ENCODE measurements around the gene FOXI3.
"Not testable (repeated sequence)": the region's sequence is repeated elsewhere in the genome, so short reads cannot be mapped to it uniquely, and the experiment has no call there.

The FOXI3 gene

GRCh38 chr2:88437010-88437409, 15.5 kb downstream of the FOXI3 start:
- DNase-seq, result no peak

GRCh38 chr2:88429929-88430328, 22.6 kb downstream of the FOXI3 start:
- no peak for DNase-seq

GRCh38 chr2:88423733-88424132, 28.8 kb downstream of the FOXI3 start:
- DNase-seq, result no peak

- DNase-seq, result not testable (repeated sequence)
Measured at GRCh38 chr2:88419051-88419450, 33.4 kb downstream of the FOXI3 start.

GRCh38 chr2:88416016-88416663, 36.4 kb downstream of the FOXI3 start:
- DNase-seq, result no peak

GRCh38 chr2:88408870-88409269, 43.6 kb downstream of the FOXI3 start:
- DNase-seq, result not testable (repeated sequence)

GRCh38 chr2:88400037-88400767, 52.3 kb downstream of the FOXI3 start:
- no peak for DNase-seq

GRCh38 chr2:88398180-88398579, 54.3 kb downstream of the FOXI3 start:
- no peak for DNase-seq
